Esophagus muscularis mucosa (tissue), 4 donors: Measurements from ENCODE around the gene FBXL7.

Experiments
- CTCF ChIP-seq, 3 experiments: fragments of 200-600 bp in 2 of 3; fragments of 450-650 bp in 1 of 3; sonication (generic) in 2 of 3; IDR thresholded peaks; one replicate each; pipeline ENCODE4 v1.5.1; 2017 to 2019; ENCODE audit warnings: antibody characterized with exemption in 3 of 3, mild to moderate bottlenecking in 2 of 3, moderate library complexity in 1 of 3
- EP300 ChIP-seq: sonication (generic); formaldehyde crosslinking; IDR thresholded peaks from one replicate; pipeline ENCODE4 v1.6.1; 2017; ENCODE audit warnings: antibody characterized with exemption
- POLR2A ChIP-seq: fragments of 450-650 bp; IDR thresholded peaks from one replicate; pipeline ENCODE4 v1.6.1; 2017; ENCODE audit warnings: antibody characterized with exemption, moderate library complexity, mild to moderate bottlenecking, low read depth
- POLR2AphosphoS5 ChIP-seq, 2 donors: sonication (generic); formaldehyde crosslinking; IDR thresholded peaks; one replicate each; pipeline ENCODE4 v1.6.1; 2017; ENCODE audit warnings: antibody characterized with exemption in 2 of 2

GRCh38 chr5:15731699-15732098 is 231.7 kb downstream of the FBXL7 start:
- TF ChIP-seq CTCF (IDR thresholded peaks at IDR 0.05) = no peak
- TF ChIP-seq POLR2A = no peak
- TF ChIP-seq EP300 = no peak
- peak; percentile 37 to 55 for TF ChIP-seq POLR2AphosphoS5 (IDR thresholded peaks at IDR 0.05)
